Measurements from ENCODE around the gene PGD. TPM values are rescaled to one million over a fixed set of nuclear protein-coding genes. Genes with fewer than 3 reads are reported as not detected.
"Not testable (repeated sequence)": the region's sequence is repeated elsewhere in the genome, so short reads cannot be mapped to it uniquely, and the experiment has no call there.

PGD gene
- total RNA-seq, 1 experiment from 2014 or later, result 70.6 TPM

DNA sequence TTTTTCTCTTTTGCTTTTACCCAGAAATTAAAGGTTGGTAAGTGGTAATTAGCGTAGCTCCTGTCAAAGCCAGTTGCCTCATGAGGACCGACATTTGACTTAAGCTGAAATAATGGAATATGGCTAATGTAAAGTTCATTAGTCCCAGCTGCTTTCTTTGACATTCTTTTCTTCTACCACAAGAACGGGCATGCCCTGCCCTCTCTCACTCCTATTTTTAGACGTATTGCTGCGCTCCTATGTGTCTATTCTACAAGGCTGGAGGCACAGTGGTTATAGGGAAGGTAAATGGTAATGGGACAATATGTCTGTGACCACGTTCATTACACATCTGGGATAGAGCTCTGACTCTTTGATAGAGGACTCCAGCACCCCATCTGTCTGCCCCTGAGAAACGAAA lies 57.8 kb downstream of the PGD start:
- peak; percentile 32 for DNase-seq (ENCODE audit: unreplicated experiment)
- no peak for TF ChIP-seq CTCF (IDR thresholded peaks at IDR 0.05; ENCODE audit: unreplicated experiment)
- Mint-ChIP-seq H3K36me3 (ENCODE audit: insufficient read depth, unreplicated experiment) (peaks cover 18% of the 10 kb centered on the region), H3K9me3 (ENCODE audit: unreplicated experiment) (no peaks in the 10 kb centered on the region), H3K4me3 (ENCODE audit: unreplicated experiment) (peak overlapping the region; percentile 12), H3K4me1 (ENCODE audit: insufficient read depth, unreplicated experiment) (peaks cover 12% of the 10 kb centered on the region), H3K27me3 (ENCODE audit: insufficient read depth, unreplicated experiment) (no peaks in the 10 kb centered on the region), H3K27ac (ENCODE audit: low read depth, unreplicated experiment) (peak overlapping the region; percentile 80)
- TSS peak; percentile 23 for BruUV-seq (replicated peaks)
- ChIA-PET POLR2A (interaction anchor here (0.6 to 4.0 kb wide), 17 partner anchors 9 to 1196 kb away, joined by 3 to 24 read pairs (median 4); partner anchors contain the start of genes CENPS, DFFA and PEX14), CTCF (interaction anchor here (0.6 to 3.3 kb wide), 8 partner anchors 19 to 246 kb away, joined by 3 to 22 read pairs (median 4); partner anchors contain the start of genes CENPS and KIF1B)
- intact Hi-C loops (cut with micrococcal nuclease), result no loop called here

- not testable (repeated sequence) for BruUV-seq (replicated peaks)
Observed at GRCh38 chr1:10457462-10457861, 58.6 kb downstream of the PGD start.

GRCh38 chr1:10457875-10458274 lies 59.0 kb downstream of the PGD start:
- DNase-seq (ENCODE audit: unreplicated experiment), result no peak

More at GRCh38 chr1:10457462-10457861, 58.6 kb downstream of the PGD start:
- H3K9me3 Mint-ChIP-seq (ENCODE audit: unreplicated experiment); DNase-seq (ENCODE audit: unreplicated experiment); intact Hi-C loops (cut with micrococcal nuclease); H3K4me3 Mint-ChIP-seq (ENCODE audit: unreplicated experiment); H3K27me3 Mint-ChIP-seq (ENCODE audit: insufficient read depth, unreplicated experiment): not testable (repeated sequence)
- H3K27ac Mint-ChIP-seq (ENCODE audit: low read depth, unreplicated experiment), result peak overlapping the region; percentile 80
- POLR2A ChIA-PET, result interaction anchor here (0.8 to 4.0 kb wide), 7 partner anchors 15 to 443 kb away, joined by 3 to 24 read pairs (median 14); partner anchors contain the start of genes CENPS, DFFA and PEX14
- peaks cover 26% of the 10 kb centered on the region for H3K36me3 Mint-ChIP-seq (ENCODE audit: insufficient read depth, unreplicated experiment)
- CTCF ChIA-PET, result interaction anchor here (0.6 to 3.3 kb wide), 8 partner anchors 18 to 456 kb away, joined by 3 to 22 read pairs (median 4); partner anchors contain the start of genes CENPS and KIF1B
- H3K4me1 Mint-ChIP-seq (ENCODE audit: insufficient read depth, unreplicated experiment), result peaks cover 12% of the 10 kb centered on the region

GRCh38 chr1:10459184-10459583 lies 60.3 kb downstream of the PGD start:
- peaks cover 41% of the 10 kb centered on the region for H3K36me3 Mint-ChIP-seq (ENCODE audit: insufficient read depth, unreplicated experiment)
- no peak for TF ChIP-seq CTCF (IDR thresholded peaks at IDR 0.05; ENCODE audit: unreplicated experiment)
- peak overlapping the region; percentile 39 for H3K27ac Mint-ChIP-seq (ENCODE audit: low read depth, unreplicated experiment)
- CTCF ChIA-PET, result interaction anchor here (0.7 to 4.0 kb wide), 4 partner anchors 13 to 82 kb away, joined by 3 to 18 read pairs (median 4); no protein-coding TSS in a partner anchor
- no peak overlapping the region for H3K4me3 Mint-ChIP-seq (ENCODE audit: unreplicated experiment)
- DNase-seq (ENCODE audit: unreplicated experiment), result peak; percentile 88
- no peaks in the 10 kb centered on the region for H3K9me3 Mint-ChIP-seq (ENCODE audit: unreplicated experiment)
- POLR2A ChIA-PET, result interaction anchor here (0.5 to 1.3 kb wide), 9 partner anchors 13 to 553 kb away, joined by 3 to 17 read pairs (median 4); partner anchors contain the start of gene DFFA
- H3K4me1 Mint-ChIP-seq (ENCODE audit: insufficient read depth, unreplicated experiment), result peaks cover 12% of the 10 kb centered on the region
- no TSS peak for BruUV-seq (replicated peaks)
- H3K27me3 Mint-ChIP-seq (ENCODE audit: insufficient read depth, unreplicated experiment), result no peaks in the 10 kb centered on the region
- intact Hi-C loops (cut with micrococcal nuclease), result no loop called here

More at GRCh38 chr1:10457875-10458274, 59.0 kb downstream of the PGD start:
- H3K4me3 Mint-ChIP-seq (ENCODE audit: unreplicated experiment), result no peak overlapping the region
- intact Hi-C loops (cut with micrococcal nuclease), result no loop called here
- POLR2A ChIA-PET, result interaction anchor here (0.6 to 4.0 kb wide), 7 partner anchors 14 to 633 kb away, joined by 3 to 24 read pairs (median 6); partner anchors contain the start of genes CENPS, DFFA and PEX14
- TF ChIP-seq CTCF (IDR thresholded peaks at IDR 0.05; ENCODE audit: unreplicated experiment), result no peak
- no peaks in the 10 kb centered on the region for H3K9me3 Mint-ChIP-seq (ENCODE audit: unreplicated experiment)
- H3K27me3 Mint-ChIP-seq (ENCODE audit: insufficient read depth, unreplicated experiment), result no peaks in the 10 kb centered on the region
- BruUV-seq (replicated peaks), result TSS peak; percentile 15
- peaks cover 30% of the 10 kb centered on the region for H3K36me3 Mint-ChIP-seq (ENCODE audit: insufficient read depth, unreplicated experiment)
- CTCF ChIA-PET, result interaction anchor here (0.6 to 3.3 kb wide), 6 partner anchors 28 to 456 kb away, joined by 3 to 22 read pairs (median 3); partner anchors contain the start of gene CENPS
- no peak overlapping the region for H3K27ac Mint-ChIP-seq (ENCODE audit: low read depth, unreplicated experiment)
- peaks cover 12% of the 10 kb centered on the region for H3K4me1 Mint-ChIP-seq (ENCODE audit: insufficient read depth, unreplicated experiment)

All from MCF 10A (cell line).